NCI-H187 (cell line): ENCODE results near the gene CYP21A2.
"Not testable (repeated sequence)": the region's sequence is repeated elsewhere in the genome, so short reads cannot be mapped to it uniquely, and the experiment has no call there.

Experiments used
- DNase-seq, 2 experiments: peaks; one replicate each; lab custom pipeline; 2025; lab: John Stamatoyannopoulos, UW

CYP21A2 gene

GRCh38 chr6:32055756-32056155 is 17.5 kb downstream of the CYP21A2 start:
- DNase-seq = not testable (repeated sequence)

- DNase-seq = no peak
These were observed 18.0 kb downstream of the CYP21A2 start for GRCh38 chr6:32056254-32056653.

GRCh38 chr6:32057966-32058365 is 19.8 kb downstream of the CYP21A2 start:
- DNase-seq = no peak

- DNase-seq = no peak
These were observed 20.3 kb downstream of the CYP21A2 start for GRCh38 chr6:32058511-32058963.

- DNase-seq = no peak
These were observed 22.9 kb downstream of the CYP21A2 start for GRCh38 chr6:32060966-32061655.

- no peak for DNase-seq
These were observed 26.5 kb downstream of the CYP21A2 start for GRCh38 chr6:32064706-32065105.

- not testable (repeated sequence) for DNase-seq
These were observed 29.3 kb downstream of the CYP21A2 start for GRCh38 chr6:32067521-32067920.

GRCh38 chr6:32068315-32068714 is 30.1 kb downstream of the CYP21A2 start:
- DNase-seq = not testable (repeated sequence)

- no peak for DNase-seq
These were observed 30.7 kb downstream of the CYP21A2 start for GRCh38 chr6:32068867-32069266.

GRCh38 chr6:32069460-32069859 is 31.2 kb downstream of the CYP21A2 start:
- no peak for DNase-seq

GRCh38 chr6:32069878-32070515 is 31.8 kb downstream of the CYP21A2 start:
- no peak for DNase-seq

GRCh38 chr6:32070814-32071543 is 32.8 kb downstream of the CYP21A2 start:
- no peak for DNase-seq

GRCh38 chr6:32073101-32073500 is 34.9 kb downstream of the CYP21A2 start:
- no peak for DNase-seq

GRCh38 chr6:32073613-32074012 is 35.4 kb downstream of the CYP21A2 start:
- DNase-seq = no peak

GRCh38 chr6:32074996-32075532 is 36.8 kb downstream of the CYP21A2 start:
- no peak for DNase-seq

- no peak for DNase-seq
These were observed 37.6 kb downstream of the CYP21A2 start for GRCh38 chr6:32075781-32076180.

GRCh38 chr6:32076321-32076809 is 38.1 kb downstream of the CYP21A2 start:
- no peak for DNase-seq

- no peak for DNase-seq
These were observed 41.5 kb downstream of the CYP21A2 start for GRCh38 chr6:32079566-32080290.

GRCh38 chr6:32081168-32081990 is 43.2 kb downstream of the CYP21A2 start:
- DNase-seq = no peak

GRCh38 chr6:32082478-32082877 is 44.3 kb downstream of the CYP21A2 start:
- DNase-seq = no peak

GRCh38 chr6:32082935-32083334 is 44.7 kb downstream of the CYP21A2 start:
- no peak for DNase-seq
